AG09319 (cell line): ENCODE results near the gene ARHGEF17.

ENCODE experiments used
- DNase-seq: peaks from one replicate; pipeline ENCODE4 v3.0.0-alpha.2; 2010; ENCODE audit warnings: low read depth; ENCODE audit errors: extremely low read depth
- TF ChIP-seq, protein P1 (sequence below): IDR thresholded peaks from 2 replicates; pipeline ENCODE4 v1.5.1; 2011; ENCODE audit warnings: low read depth, mild to moderate bottlenecking, inconsistent platforms, low read length, moderate library complexity

Gene ARHGEF17

DNA sequence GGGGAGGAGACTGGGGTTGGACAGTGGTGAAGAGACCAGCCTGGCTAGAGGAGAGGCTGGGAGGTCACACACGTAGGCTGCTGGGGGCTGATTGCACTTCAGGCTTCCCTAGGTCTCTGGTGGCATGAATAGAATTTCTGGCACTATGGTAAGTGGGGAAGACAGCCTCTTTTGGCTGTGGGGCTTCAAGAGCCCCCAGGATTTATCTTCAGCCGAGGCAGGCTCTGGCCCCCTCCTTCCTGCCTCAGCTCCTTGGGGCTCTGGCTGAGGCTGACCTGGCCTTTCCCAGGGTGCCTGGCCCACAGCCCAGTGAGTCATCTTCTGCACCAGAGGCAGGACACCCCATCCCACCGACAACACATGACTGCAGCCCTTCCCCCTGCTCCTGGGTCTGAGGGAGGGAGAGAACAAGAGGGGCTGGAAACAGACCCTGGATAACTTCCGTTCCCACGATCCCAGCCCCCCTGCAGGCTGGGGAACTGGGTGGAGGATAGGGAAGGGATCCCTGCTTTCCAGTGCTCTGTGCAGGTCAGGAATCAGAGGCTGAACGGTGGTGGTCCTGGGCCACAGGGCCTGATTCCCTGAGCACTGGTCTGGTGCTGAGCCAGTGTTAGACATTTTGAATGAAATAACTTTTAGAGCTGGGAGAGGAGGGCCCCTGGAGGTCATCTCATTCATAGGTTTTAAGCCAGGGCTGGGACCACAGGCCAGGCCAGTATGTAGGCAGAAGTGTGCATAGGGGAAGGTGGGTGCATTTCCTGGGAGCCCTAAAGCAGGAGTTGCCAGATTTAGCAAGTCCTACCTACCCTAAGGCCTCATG lies 26.5 kb downstream of the ARHGEF17 start:
- TF ChIP-seq, protein P1, sequence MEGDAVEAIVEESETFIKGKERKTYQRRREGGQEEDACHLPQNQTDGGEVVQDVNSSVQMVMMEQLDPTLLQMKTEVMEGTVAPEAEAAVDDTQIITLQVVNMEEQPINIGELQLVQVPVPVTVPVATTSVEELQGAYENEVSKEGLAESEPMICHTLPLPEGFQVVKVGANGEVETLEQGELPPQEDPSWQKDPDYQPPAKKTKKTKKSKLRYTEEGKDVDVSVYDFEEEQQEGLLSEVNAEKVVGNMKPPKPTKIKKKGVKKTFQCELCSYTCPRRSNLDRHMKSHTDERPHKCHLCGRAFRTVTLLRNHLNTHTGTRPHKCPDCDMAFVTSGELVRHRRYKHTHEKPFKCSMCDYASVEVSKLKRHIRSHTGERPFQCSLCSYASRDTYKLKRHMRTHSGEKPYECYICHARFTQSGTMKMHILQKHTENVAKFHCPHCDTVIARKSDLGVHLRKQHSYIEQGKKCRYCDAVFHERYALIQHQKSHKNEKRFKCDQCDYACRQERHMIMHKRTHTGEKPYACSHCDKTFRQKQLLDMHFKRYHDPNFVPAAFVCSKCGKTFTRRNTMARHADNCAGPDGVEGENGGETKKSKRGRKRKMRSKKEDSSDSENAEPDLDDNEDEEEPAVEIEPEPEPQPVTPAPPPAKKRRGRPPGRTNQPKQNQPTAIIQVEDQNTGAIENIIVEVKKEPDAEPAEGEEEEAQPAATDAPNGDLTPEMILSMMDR, result no peak; the same call in 1 of the 2 replicates
- DNase-seq, result peak; percentile 51

DNA sequence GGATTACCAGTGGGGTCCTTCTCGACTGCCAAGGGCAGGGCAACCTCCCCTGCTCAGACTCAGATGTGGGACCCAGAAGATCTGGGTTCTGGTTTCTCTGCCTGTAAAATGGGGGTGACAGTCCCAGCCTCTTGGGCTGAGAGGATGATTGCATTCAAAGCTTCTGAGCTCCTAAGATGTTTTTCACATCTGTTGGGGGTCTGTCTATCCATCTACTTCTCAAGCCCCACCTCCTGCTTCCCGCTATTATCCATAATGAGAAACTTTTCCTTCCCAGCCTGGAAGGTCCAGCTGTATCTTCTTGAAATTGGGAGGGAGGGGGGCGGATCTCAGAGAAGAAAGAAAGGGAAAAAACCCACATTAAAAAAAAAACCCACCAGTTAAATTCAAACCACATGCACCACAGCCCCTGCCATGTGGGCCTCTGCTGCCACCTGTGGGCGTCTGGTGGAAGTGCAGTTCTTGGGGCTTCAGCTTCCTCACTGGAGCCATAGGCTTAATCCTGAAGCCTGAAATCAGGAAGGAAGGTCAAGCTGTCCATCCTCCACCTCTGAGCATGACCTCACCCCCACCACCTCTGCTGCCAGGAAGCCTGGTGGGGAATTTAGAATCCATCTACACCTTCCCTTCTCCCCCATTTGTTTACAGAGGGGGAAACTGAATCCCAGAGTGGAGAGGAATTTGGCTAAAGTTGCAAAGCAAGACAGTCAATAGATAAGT lies 27.3 kb downstream of the ARHGEF17 start:
- TF ChIP-seq, protein P1, result peak; percentile 100
- peak; percentile 63 for DNase-seq

DNA sequence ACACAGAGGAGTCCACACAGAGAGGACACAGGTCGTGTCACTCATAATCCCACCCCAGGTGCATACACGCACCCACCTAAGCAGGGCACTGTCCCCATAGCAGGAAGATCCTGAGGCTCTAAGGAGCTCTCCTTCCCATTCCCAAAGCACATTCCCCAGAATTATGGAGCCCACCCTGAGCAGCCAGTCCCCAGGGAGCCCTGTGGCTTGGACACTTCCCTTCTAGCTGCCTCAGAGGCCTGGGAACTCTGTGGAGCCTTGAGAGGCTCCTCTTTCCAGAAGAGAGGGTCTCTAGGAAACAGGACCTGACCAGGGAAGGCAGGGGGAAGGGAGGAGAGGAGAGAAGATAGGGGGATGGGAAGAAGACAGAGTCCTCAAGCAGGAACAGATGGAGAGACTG lies 29.8 kb downstream of the ARHGEF17 start:
- TF ChIP-seq, protein P1, result no peak
- no peak for DNase-seq

DNA sequence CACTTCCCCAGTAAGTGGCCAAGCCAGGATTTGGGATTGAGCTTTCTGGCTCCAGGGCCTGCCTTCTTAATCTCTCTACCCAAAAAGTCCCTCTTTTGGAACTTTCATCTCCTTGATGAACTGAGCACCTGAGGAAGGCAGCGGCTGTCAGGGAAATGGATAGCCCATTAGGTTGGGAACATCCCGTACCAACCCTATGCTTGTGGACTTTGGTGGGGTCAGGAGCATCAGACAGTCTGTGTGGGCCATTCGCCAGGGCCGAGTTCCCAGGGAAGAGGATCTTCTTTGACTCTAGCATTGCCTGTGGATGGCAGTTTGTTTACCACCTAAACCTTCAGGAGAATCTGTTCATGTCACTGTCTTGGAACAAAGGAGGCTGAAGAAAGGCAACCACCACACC lies 30.2 kb downstream of the ARHGEF17 start:
- DNase-seq, result no peak
- TF ChIP-seq, protein P1, result no peak

DNA sequence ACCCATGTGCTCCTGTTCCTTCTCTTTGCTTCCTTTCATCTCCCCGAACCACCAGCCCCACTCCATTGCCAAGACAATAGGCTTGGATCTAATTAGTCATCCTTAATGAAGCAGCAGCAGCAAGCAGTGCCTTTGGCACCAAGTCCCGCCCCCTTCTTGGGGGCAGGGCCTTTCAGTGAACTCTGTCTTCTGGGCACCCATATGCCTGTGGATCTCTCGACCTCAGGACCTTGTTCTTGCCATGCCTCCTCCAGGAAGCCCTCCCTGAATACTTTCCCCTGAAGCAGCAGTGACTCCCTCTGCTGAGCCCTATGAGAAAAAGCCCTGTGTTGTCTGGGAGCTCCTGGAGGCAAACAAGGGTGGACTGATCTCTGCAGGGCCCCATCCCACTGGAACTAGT lies 32.1 kb downstream of the ARHGEF17 start:
- TF ChIP-seq, protein P1, result no peak
- no peak for DNase-seq

DNA sequence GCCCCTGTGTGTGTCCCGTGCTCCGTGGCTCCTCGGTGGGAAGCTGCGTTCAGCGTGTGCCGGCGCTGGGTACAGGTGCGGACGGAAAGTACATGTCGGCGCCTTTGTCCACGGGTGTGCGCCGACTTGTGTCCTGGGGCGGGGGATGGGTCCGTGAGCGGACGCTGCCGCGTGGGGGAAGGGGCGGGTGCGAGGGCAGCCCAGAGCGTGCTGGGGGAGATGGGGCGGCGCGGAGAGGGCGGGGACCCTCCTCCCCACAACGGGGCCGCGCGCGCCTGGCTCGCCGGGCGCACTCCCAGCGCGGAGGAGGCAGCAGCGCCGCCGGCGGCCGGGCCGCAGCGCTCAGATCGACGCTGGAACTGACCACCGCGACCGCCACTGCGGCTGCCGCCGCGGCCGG lies 34.6 kb downstream of the ARHGEF17 start:
- TF ChIP-seq, protein P1, result no peak
- no peak for DNase-seq
